ENCODE data around the gene TBC1D25.

DNA sequence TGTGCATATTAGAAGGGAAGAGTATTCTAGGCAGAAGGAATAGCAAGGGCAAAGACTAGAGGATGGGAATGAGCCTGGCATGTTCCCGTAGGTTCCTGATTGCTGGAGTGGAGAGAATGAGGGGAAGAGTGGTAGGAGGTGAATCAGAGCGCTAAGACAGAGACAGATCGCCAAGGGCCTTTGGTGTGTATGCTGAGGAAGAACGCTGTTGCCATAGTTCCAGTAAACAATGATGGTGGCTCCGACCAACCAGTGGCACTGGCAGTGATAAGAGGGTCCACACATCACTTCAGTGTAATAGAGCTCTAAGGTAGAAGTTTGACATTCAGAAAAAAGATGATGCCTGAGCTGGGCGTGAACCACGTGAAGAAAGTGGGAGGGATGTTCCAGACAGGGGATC is 966 bp downstream of the TBC1D25 start:
- TF ChIP-seq, protein P1, sequence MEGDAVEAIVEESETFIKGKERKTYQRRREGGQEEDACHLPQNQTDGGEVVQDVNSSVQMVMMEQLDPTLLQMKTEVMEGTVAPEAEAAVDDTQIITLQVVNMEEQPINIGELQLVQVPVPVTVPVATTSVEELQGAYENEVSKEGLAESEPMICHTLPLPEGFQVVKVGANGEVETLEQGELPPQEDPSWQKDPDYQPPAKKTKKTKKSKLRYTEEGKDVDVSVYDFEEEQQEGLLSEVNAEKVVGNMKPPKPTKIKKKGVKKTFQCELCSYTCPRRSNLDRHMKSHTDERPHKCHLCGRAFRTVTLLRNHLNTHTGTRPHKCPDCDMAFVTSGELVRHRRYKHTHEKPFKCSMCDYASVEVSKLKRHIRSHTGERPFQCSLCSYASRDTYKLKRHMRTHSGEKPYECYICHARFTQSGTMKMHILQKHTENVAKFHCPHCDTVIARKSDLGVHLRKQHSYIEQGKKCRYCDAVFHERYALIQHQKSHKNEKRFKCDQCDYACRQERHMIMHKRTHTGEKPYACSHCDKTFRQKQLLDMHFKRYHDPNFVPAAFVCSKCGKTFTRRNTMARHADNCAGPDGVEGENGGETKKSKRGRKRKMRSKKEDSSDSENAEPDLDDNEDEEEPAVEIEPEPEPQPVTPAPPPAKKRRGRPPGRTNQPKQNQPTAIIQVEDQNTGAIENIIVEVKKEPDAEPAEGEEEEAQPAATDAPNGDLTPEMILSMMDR (conservative IDR thresholded peaks at IDR 0.05; ENCODE audit: low read length), result no peak
- no peak for TF ChIP-seq EZH2phosphoT487 (IDR thresholded peaks at IDR 0.05; ENCODE audit: borderline replicate concordance, low read depth, low read length)

Data from OCI-LY7 (cell line).